Measurements from ENCODE around the gene PEX11B. TPM values are rescaled to one million over a fixed set of nuclear protein-coding genes. Genes with fewer than 3 reads are reported as not detected.
A peak's percentile ranks its signal among the peaks of the same experiment; 100 is the strongest.

Gene PEX11B
- total and polyA plus RNA-seq, 2 experiments from 2014 or later = 7.4 to 9.1 TPM

DNA sequence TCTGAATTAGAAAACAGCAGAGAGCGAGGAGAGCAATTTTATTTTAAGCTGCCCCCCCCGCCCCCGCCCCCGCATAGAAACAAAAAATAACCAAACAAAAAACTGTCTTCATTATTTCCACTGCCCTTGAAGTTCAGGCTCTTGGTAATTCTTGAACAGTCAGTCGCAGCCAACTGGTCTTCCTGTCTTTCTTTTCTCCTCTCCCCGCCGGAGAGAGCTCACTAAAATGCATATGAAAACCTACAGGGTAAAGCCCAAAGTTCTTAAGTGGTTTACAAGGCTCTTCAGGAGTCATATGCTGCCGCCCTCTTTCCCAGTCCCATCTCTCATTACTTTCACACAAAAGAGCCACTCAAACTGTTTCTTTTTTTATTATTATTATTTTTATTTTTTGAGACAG is 31.7 kb downstream of the PEX11B start:
- H3F3A ChIP-seq (replicated peaks; ENCODE audit: low read depth) = no peaks in the 10 kb centered on the region
- Mint-ChIP-seq H3K27me3 (ENCODE audit: insufficient read depth, low read depth, poor library complexity) (peaks cover 18% of the 10 kb centered on the region), H3K4me1 (peaks cover 19% of the 10 kb centered on the region; the same call in 2 of the 3 replicates), H3K36me3 (ENCODE audit: low read depth) (no peaks in the 10 kb centered on the region), H3K4me3 (peak overlapping the region; percentile 84), H3K9me3 (no peaks in the 10 kb centered on the region), H3K27ac (no peak overlapping the region)
- H2AFZ ChIP-seq = peak overlapping the region; percentile 98
- ATAC-seq (peak; percentile 8; the same call in 2 of the 3 replicates), DNase-seq (ENCODE audit: low spot score) (peak; percentile 53)
- no peaks in the 10 kb centered on the region for H3K9me2 ChIP-seq (ENCODE audit: insufficient read depth)
- no peaks in the 10 kb centered on the region for H3K79me2 ChIP-seq (replicated peaks; ENCODE audit: insufficient read depth)
- H3K4me2 ChIP-seq = peak overlapping the region; percentile 91
- peaks cover 11% of the 10 kb centered on the region; the same call in 1 of the 2 replicates for H3K4me1 ChIP-seq (ENCODE audit: insufficient read depth)
- no peaks in the 10 kb centered on the region for H4K20me1 ChIP-seq (replicated peaks; ENCODE audit: insufficient read depth)
- no peak overlapping the region for H3K27ac ChIP-seq (ENCODE audit: low read depth)
- TF ChIP-seq EZH2phosphoT487 (IDR thresholded peaks at IDR 0.05; ENCODE audit: unreplicated experiment) (no peak), POLR2AphosphoS5 (IDR thresholded peaks at IDR 0.05; ENCODE audit: low read depth) (no peak), ZNF114 (CRISPR knock-in tag; IDR thresholded peaks at IDR 0.05) (no peak), ZNF331 (CRISPR knock-in tag; IDR thresholded peaks at IDR 0.05; ENCODE audit: low read depth) (no peak), JUNB (IDR thresholded peaks at IDR 0.05; ENCODE audit: unreplicated experiment) (no peak), STAT1 (IDR thresholded peaks at IDR 0.05; ENCODE audit: unreplicated experiment) (no peak), NANOG (IDR thresholded peaks at IDR 0.05; ENCODE audit: borderline replicate concordance) (no peak)
- TF ChIP-seq, protein P1, sequence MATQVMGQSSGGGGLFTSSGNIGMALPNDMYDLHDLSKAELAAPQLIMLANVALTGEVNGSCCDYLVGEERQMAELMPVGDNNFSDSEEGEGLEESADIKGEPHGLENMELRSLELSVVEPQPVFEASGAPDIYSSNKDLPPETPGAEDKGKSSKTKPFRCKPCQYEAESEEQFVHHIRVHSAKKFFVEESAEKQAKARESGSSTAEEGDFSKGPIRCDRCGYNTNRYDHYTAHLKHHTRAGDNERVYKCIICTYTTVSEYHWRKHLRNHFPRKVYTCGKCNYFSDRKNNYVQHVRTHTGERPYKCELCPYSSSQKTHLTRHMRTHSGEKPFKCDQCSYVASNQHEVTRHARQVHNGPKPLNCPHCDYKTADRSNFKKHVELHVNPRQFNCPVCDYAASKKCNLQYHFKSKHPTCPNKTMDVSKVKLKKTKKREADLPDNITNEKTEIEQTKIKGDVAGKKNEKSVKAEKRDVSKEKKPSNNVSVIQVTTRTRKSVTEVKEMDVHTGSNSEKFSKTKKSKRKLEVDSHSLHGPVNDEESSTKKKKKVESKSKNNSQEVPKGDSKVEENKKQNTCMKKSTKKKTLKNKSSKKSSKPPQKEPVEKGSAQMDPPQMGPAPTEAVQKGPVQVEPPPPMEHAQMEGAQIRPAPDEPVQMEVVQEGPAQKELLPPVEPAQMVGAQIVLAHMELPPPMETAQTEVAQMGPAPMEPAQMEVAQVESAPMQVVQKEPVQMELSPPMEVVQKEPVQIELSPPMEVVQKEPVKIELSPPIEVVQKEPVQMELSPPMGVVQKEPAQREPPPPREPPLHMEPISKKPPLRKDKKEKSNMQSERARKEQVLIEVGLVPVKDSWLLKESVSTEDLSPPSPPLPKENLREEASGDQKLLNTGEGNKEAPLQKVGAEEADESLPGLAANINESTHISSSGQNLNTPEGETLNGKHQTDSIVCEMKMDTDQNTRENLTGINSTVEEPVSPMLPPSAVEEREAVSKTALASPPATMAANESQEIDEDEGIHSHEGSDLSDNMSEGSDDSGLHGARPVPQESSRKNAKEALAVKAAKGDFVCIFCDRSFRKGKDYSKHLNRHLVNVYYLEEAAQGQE (IDR thresholded peaks at IDR 0.05; ENCODE audit: unreplicated experiment) = no peak
- TF ChIP-seq, protein P2, sequence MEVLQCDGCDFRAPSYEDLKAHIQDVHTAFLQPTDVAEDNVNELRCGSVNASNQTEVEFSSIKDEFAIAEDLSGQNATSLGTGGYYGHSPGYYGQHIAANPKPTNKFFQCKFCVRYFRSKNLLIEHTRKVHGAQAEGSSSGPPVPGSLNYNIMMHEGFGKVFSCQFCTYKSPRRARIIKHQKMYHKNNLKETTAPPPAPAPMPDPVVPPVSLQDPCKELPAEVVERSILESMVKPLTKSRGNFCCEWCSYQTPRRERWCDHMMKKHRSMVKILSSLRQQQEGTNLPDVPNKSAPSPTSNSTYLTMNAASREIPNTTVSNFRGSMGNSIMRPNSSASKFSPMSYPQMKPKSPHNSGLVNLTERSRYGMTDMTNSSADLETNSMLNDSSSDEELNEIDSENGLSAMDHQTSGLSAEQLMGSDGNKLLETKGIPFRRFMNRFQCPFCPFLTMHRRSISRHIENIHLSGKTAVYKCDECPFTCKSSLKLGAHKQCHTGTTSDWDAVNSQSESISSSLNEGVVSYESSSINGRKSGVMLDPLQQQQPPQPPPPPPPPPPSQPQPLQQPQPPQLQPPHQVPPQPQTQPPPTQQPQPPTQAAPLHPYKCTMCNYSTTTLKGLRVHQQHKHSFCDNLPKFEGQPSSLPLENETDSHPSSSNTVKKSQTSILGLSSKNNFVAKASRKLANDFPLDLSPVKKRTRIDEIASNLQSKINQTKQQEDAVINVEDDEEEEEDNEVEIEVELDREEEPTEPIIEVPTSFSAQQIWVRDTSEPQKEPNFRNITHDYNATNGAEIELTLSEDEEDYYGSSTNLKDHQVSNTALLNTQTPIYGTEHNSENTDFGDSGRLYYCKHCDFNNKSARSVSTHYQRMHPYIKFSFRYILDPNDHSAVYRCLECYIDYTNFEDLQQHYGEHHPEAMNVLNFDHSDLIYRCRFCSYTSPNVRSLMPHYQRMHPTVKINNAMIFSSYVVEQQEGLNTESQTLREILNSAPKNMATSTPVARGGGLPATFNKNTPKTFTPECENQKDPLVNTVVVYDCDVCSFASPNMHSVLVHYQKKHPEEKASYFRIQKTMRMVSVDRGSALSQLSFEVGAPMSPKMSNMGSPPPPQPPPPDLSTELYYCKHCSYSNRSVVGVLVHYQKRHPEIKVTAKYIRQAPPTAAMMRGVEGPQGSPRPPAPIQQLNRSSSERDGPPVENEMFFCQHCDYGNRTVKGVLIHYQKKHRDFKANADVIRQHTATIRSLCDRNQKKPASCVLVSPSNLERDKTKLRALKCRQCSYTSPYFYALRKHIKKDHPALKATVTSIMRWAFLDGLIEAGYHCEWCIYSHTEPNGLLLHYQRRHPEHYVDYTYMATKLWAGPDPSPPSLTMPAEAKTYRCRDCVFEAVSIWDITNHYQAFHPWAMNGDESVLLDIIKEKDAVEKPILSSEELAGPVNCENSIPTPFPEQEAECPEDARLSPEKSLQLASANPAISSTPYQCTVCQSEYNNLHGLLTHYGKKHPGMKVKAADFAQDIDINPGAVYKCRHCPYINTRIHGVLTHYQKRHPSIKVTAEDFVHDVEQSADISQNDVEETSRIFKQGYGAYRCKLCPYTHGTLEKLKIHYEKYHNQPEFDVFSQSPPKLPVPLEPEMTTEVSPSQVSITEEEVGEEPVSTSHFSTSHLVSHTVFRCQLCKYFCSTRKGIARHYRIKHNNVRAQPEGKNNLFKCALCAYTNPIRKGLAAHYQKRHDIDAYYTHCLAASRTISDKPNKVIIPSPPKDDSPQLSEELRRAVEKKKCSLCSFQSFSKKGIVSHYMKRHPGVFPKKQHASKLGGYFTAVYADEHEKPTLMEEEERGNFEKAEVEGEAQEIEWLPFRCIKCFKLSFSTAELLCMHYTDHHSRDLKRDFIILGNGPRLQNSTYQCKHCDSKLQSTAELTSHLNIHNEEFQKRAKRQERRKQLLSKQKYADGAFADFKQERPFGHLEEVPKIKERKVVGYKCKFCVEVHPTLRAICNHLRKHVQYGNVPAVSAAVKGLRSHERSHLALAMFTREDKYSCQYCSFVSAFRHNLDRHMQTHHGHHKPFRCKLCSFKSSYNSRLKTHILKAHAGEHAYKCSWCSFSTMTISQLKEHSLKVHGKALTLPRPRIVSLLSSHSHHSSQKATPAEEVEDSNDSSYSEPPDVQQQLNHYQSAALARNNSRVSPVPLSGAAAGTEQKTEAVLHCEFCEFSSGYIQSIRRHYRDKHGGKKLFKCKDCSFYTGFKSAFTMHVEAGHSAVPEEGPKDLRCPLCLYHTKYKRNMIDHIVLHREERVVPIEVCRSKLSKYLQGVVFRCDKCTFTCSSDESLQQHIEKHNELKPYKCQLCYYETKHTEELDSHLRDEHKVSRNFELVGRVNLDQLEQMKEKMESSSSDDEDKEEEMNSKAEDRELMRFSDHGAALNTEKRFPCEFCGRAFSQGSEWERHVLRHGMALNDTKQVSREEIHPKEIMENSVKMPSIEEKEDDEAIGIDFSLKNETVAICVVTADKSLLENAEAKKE (CRISPR knock-in tag; IDR thresholded peaks at IDR 0.05) = no peak
- TF ChIP-seq, protein P3, sequence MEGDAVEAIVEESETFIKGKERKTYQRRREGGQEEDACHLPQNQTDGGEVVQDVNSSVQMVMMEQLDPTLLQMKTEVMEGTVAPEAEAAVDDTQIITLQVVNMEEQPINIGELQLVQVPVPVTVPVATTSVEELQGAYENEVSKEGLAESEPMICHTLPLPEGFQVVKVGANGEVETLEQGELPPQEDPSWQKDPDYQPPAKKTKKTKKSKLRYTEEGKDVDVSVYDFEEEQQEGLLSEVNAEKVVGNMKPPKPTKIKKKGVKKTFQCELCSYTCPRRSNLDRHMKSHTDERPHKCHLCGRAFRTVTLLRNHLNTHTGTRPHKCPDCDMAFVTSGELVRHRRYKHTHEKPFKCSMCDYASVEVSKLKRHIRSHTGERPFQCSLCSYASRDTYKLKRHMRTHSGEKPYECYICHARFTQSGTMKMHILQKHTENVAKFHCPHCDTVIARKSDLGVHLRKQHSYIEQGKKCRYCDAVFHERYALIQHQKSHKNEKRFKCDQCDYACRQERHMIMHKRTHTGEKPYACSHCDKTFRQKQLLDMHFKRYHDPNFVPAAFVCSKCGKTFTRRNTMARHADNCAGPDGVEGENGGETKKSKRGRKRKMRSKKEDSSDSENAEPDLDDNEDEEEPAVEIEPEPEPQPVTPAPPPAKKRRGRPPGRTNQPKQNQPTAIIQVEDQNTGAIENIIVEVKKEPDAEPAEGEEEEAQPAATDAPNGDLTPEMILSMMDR (conservative IDR thresholded peaks at IDR 0.05; ENCODE audit: low read depth in 2 of 2) = no peak
- TF ChIP-seq, protein P4, sequence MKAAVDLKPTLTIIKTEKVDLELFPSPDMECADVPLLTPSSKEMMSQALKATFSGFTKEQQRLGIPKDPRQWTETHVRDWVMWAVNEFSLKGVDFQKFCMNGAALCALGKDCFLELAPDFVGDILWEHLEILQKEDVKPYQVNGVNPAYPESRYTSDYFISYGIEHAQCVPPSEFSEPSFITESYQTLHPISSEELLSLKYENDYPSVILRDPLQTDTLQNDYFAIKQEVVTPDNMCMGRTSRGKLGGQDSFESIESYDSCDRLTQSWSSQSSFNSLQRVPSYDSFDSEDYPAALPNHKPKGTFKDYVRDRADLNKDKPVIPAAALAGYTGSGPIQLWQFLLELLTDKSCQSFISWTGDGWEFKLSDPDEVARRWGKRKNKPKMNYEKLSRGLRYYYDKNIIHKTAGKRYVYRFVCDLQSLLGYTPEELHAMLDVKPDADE (IDR thresholded peaks at IDR 0.05) = no peak
- H3K27me3 ChIP-seq (ENCODE audit: insufficient read depth) = peaks cover 29% of the 10 kb centered on the region
- peak overlapping the region; percentile 85 for H3K4me3 ChIP-seq
- H3K36me3 ChIP-seq (ENCODE audit: insufficient read depth) = no peaks in the 10 kb centered on the region
